H9 (cell line): ENCODE measurements around the gene PHKA2. TPM values are rescaled to one million over a fixed set of nuclear protein-coding genes. Genes with fewer than 3 reads are reported as not detected.

Experiments used
- DNase-seq: peaks from one replicate; pipeline ENCODE4 v3.0.0-alpha.2; 2017
- H2AFZ ChIP-seq: one replicate; pipeline ENCODE4 v1.6.1; 2013; ENCODE audit warnings: mild to moderate bottlenecking, low read length, control low read depth, moderate library complexity
- H2AK5ac ChIP-seq: 2 replicates; pipeline ENCODE4 v1.6.1; 2013; ENCODE audit warnings: low read length, control low read depth, mixed read lengths; ENCODE audit not compliant: insufficient read length
- H2BK120ac ChIP-seq: one replicate; pipeline ENCODE4 v1.6.1; 2013; ENCODE audit warnings: low read depth, mild to moderate bottlenecking, low read length, control low read depth, inconsistent platforms; ENCODE audit not compliant: poor library complexity, severe bottlenecking
- H2BK12ac ChIP-seq: 2 replicates; pipeline ENCODE4 v1.6.1; 2013; ENCODE audit warnings: low read length, control low read depth, mixed read lengths, low read depth; ENCODE audit not compliant: insufficient read length
- H2BK15ac ChIP-seq: 2 replicates; pipeline ENCODE4 v1.6.1; 2013; ENCODE audit warnings: low read depth, low read length, control low read depth
- H2BK20ac ChIP-seq: one replicate; pipeline ENCODE4 v1.6.1; 2013; ENCODE audit warnings: low read depth, mild to moderate bottlenecking, low read length, control low read depth, inconsistent platforms; ENCODE audit not compliant: poor library complexity, severe bottlenecking
- H2BK5ac ChIP-seq: 2 replicates; pipeline ENCODE4 v1.6.1; 2013; ENCODE audit warnings: low read length, control low read depth, mixed read lengths; ENCODE audit not compliant: insufficient read length
- H3K14ac ChIP-seq: 2 replicates; pipeline ENCODE4 v1.6.1; 2013; ENCODE audit warnings: low read length, control low read depth; ENCODE audit not compliant: insufficient read depth
- H3K18ac ChIP-seq: 2 replicates; pipeline ENCODE4 v1.6.1; 2013; ENCODE audit warnings: low read depth, mild to moderate bottlenecking, mixed read lengths, low read length, control low read depth; ENCODE audit not compliant: insufficient read length
- H3K23ac ChIP-seq: 2 replicates; pipeline ENCODE4 v1.6.1; 2013; ENCODE audit warnings: low read length, control low read depth, mixed read lengths, low read depth; ENCODE audit not compliant: insufficient read length
- H3K23me2 ChIP-seq: 2 replicates; pipeline ENCODE4 v1.6.1; 2013; ENCODE audit warnings: low read depth, mild to moderate bottlenecking, mixed read lengths, low read length, control low read depth; ENCODE audit not compliant: insufficient read length, poor library complexity, severe bottlenecking
- H3K27ac ChIP-seq: 2 replicates; pipeline ENCODE4 v1.5.1; 2013; ENCODE audit warnings: low read length, control low read depth, mixed read lengths, low read depth; ENCODE audit not compliant: insufficient read length
- H3K27me3 ChIP-seq: 2 replicates; pipeline ENCODE4 v1.6.1; 2013; ENCODE audit warnings: low read length, control low read depth, inconsistent platforms; ENCODE audit not compliant: insufficient read depth
- H3K4ac ChIP-seq: 2 replicates; pipeline ENCODE4 v1.6.1; 2013; ENCODE audit warnings: low read depth, mild to moderate bottlenecking, control low read depth, inconsistent platforms, low read length, moderate library complexity
- H3K4me1 ChIP-seq: 2 replicates; pipeline ENCODE4 v1.6.1; 2013; ENCODE audit warnings: low read length, control low read depth, inconsistent platforms; ENCODE audit not compliant: insufficient read depth
- H3K4me2 ChIP-seq: 2 replicates; pipeline ENCODE4 v1.6.1; 2013; ENCODE audit warnings: low read length, control low read depth, mixed read lengths; ENCODE audit not compliant: insufficient read length, insufficient read depth
- H3K56ac ChIP-seq: 2 replicates; pipeline ENCODE4 v1.6.1; 2013; ENCODE audit warnings: low read depth, mild to moderate bottlenecking, mixed read lengths, low read length, control low read depth; ENCODE audit not compliant: insufficient read length
- H3K79me1 ChIP-seq: 2 replicates; pipeline ENCODE4 v1.6.1; 2013; ENCODE audit warnings: low read depth, mild to moderate bottlenecking, moderate library complexity, low read length, control low read depth, inconsistent platforms; ENCODE audit not compliant: insufficient read depth, poor library complexity, severe bottlenecking
- H3K79me2 ChIP-seq: 2 replicates; pipeline ENCODE4 v1.6.1; 2013; ENCODE audit warnings: low read length, control low read depth, inconsistent platforms; ENCODE audit not compliant: insufficient read depth
- H3K9ac ChIP-seq: 2 replicates; pipeline ENCODE4 v1.6.1; 2013; ENCODE audit warnings: low read length, control low read depth, mixed read lengths; ENCODE audit not compliant: insufficient read length; ENCODE audit errors: extremely low read depth
- H3K9me3 ChIP-seq: one replicate; pipeline ENCODE4 v1.6.1; 2013; ENCODE audit warnings: low read depth, low read length, inconsistent platforms; ENCODE audit not compliant: control insufficient read depth
- H3T11ph ChIP-seq: one replicate; pipeline ENCODE4 v1.6.1; 2013; ENCODE audit warnings: mild to moderate bottlenecking, low read length, control low read depth, inconsistent platforms
- H4K20me1 ChIP-seq: one replicate; pipeline ENCODE4 v1.6.1; 2013; ENCODE audit not compliant: control insufficient read depth, insufficient read length, insufficient read depth
- H4K5ac ChIP-seq: 2 replicates; pipeline ENCODE4 v1.6.1; 2013; ENCODE audit warnings: low read depth, mild to moderate bottlenecking, mixed read lengths, low read length, control low read depth; ENCODE audit not compliant: insufficient read length
- H4K8ac ChIP-seq: replicated peaks from 2 replicates; pipeline ENCODE4 v1.6.1; 2013; ENCODE audit warnings: low read length, control low read depth, mixed read lengths, low read depth; ENCODE audit not compliant: insufficient read length
- H4K91ac ChIP-seq: 2 replicates; pipeline ENCODE4 v1.6.1; 2013; ENCODE audit warnings: low read depth, mild to moderate bottlenecking, moderate library complexity, mixed read lengths, low read length, control low read depth; ENCODE audit not compliant: insufficient read length
- H3K27ac Mint-ChIP-seq, 3 experiments: 2 replicates in 2 of 3; 3 replicates in 1 of 3; pipeline ENCODE4 v1.8.0; 2020 to 2021; ENCODE audit warnings: mixed read lengths in 3 of 3, mild to moderate bottlenecking in 1 of 3, moderate library complexity in 1 of 3
- H3K27me3 Mint-ChIP-seq: 2 replicates; pipeline ENCODE4 v1.8.0; 2021; ENCODE audit warnings: low read depth, mild to moderate bottlenecking, moderate library complexity, mixed read lengths
- H3K36me3 Mint-ChIP-seq, 3 experiments: 2 replicates in 2 of 3; 3 replicates in 1 of 3; pipeline ENCODE4 v1.8.0; 2020 to 2021; ENCODE audit warnings: low read depth in 3 of 3, mixed read lengths in 3 of 3; ENCODE audit not compliant: insufficient read depth in 1 of 3
- H3K4me1 Mint-ChIP-seq, 2 experiments: 2 replicates each; pipeline ENCODE4 v1.8.0; 2020; ENCODE audit warnings: mixed read lengths in 2 of 2
- H3K4me3 Mint-ChIP-seq, 2 experiments: 2 replicates in 1 of 2; 3 replicates in 1 of 2; pipeline ENCODE4 v1.8.0; 2020 to 2021; ENCODE audit warnings: mild to moderate bottlenecking in 2 of 2, mixed read lengths in 2 of 2, moderate library complexity in 1 of 2
- H3K9me3 Mint-ChIP-seq, 2 experiments: 2 replicates in 1 of 2; 3 replicates in 1 of 2; pipeline ENCODE4 v1.8.0; 2020; ENCODE audit warnings: mild to moderate bottlenecking in 2 of 2, mixed read lengths in 2 of 2, moderate library complexity in 1 of 2
- WGBS: extraction: QIAGEN DNeasy Blood & Tissue Kit; methylation state at CpG from one replicate; pipeline ENCODE4 v1.1.7; 2013; ENCODE audit warnings: missing lambda C conversion rate, low lambda C conversion rate, mixed read lengths; ENCODE audit not compliant: insufficient read length; ENCODE audit errors: extremely low coverage; 5-methylcytosine and 5-hydroxymethylcytosine counted together
- total RNA-seq: library from RNA; stranded (reverse); gene quantifications from 2 replicates; pipeline ENCODE4 v1.2.1, GENCODE V29; 2021
- TF ChIP-seq, protein P1 (sequence below): fragments of 200-600 bp; sonication (generic); conservative IDR thresholded peaks from 3 replicates; pipeline ENCODE4 v1.8.0; 2021; ENCODE audit warnings: antibody characterized with exemption, mild to moderate bottlenecking

Gene PHKA2
- total RNA-seq, 1 experiment from 2014 or later = 24.2 TPM

DNA sequence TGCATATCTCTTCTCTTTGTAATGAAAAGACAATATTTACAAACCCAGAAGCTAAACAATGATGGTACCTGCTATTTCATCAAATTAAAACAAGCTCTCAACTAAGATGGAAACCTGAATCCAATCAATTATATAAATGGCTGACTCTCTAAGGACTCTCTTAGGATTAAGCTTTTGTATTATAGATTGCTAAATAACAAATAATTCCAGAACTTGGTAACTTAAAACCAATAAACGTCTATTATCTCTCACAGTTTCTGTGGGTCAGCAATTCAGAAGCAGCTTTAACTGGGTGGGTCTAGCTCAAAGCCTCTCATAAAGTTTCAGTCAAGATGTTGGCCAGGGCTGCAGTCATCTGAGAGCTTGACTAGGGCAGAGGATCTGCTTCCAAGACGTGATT lies 12.4 kb downstream of the PHKA2 start:
- H4K91ac ChIP-seq = no peak overlapping the region
- H3K4ac ChIP-seq = no peak overlapping the region
- no peak overlapping the region for H3K27ac ChIP-seq
- no peak overlapping the region for H3K9ac ChIP-seq
- H3K18ac ChIP-seq = no peak overlapping the region
- no peak overlapping the region for H3K56ac ChIP-seq
- no peaks in the 10 kb centered on the region for H4K20me1 ChIP-seq
- H2AK5ac ChIP-seq = no peak overlapping the region
- Mint-ChIP-seq H3K36me3 (peaks cover 0 to 10% (median 5%) of the 10 kb centered on the region in 3 experiments; a peak in 5 of 7 replicates), H3K4me1 (no peaks in the 10 kb centered on the region; a peak in 1 of 4 replicates), H3K4me3 (no peak overlapping the region), H3K9me3 (peaks cover 54 to 61% of the 10 kb centered on the region in 2 experiments), H3K27ac (no peak overlapping the region), H3K27me3 (peaks cover 1% of the 10 kb centered on the region; the same call in 1 of the 2 replicates)
- no peak overlapping the region for H3K4me2 ChIP-seq
- H3K23me2 ChIP-seq = no peaks in the 10 kb centered on the region
- H2BK20ac ChIP-seq = no peak overlapping the region
- H3K79me2 ChIP-seq = no peaks in the 10 kb centered on the region
- no peak overlapping the region for H4K8ac ChIP-seq
- TF ChIP-seq, protein P1, sequence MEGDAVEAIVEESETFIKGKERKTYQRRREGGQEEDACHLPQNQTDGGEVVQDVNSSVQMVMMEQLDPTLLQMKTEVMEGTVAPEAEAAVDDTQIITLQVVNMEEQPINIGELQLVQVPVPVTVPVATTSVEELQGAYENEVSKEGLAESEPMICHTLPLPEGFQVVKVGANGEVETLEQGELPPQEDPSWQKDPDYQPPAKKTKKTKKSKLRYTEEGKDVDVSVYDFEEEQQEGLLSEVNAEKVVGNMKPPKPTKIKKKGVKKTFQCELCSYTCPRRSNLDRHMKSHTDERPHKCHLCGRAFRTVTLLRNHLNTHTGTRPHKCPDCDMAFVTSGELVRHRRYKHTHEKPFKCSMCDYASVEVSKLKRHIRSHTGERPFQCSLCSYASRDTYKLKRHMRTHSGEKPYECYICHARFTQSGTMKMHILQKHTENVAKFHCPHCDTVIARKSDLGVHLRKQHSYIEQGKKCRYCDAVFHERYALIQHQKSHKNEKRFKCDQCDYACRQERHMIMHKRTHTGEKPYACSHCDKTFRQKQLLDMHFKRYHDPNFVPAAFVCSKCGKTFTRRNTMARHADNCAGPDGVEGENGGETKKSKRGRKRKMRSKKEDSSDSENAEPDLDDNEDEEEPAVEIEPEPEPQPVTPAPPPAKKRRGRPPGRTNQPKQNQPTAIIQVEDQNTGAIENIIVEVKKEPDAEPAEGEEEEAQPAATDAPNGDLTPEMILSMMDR = no peak
- no peak for DNase-seq
- no peak overlapping the region for H3T11ph ChIP-seq
- H2BK12ac ChIP-seq = no peak overlapping the region
- H3K27me3 ChIP-seq = no peaks in the 10 kb centered on the region
- H3K14ac ChIP-seq = no peak overlapping the region
- H2BK15ac ChIP-seq = no peak overlapping the region
- H2AFZ ChIP-seq = no peak overlapping the region
- H4K5ac ChIP-seq = no peak overlapping the region
- no peaks in the 10 kb centered on the region for H3K79me1 ChIP-seq
- H3K23ac ChIP-seq = no peak overlapping the region
- peaks cover 35% of the 10 kb centered on the region for H3K9me3 ChIP-seq
- no peak overlapping the region for H2BK120ac ChIP-seq
- WGBS = no CpG with 5 or more reads among the region's 2 CpGs
- no peaks in the 10 kb centered on the region for H3K4me1 ChIP-seq
- H2BK5ac ChIP-seq = no peak overlapping the region
